Liver (tissue), 9 donors: Measurements from ENCODE around the gene BARX1. TPM values are rescaled to one million over a fixed set of nuclear protein-coding genes. Genes with fewer than 3 reads are reported as not detected.

Experiments
- DNase-seq: peaks from one replicate; pipeline ENCODE4 v3.0.0-alpha.2; 2017; ENCODE audit warnings: low spot score
- H3K27ac ChIP-seq, 2 donors: one replicate each; pipeline ENCODE4 v1.7.0; 2013; ENCODE audit warnings: inconsistent platforms in 2 of 2, low read length in 2 of 2, control low read depth in 1 of 2, low read depth in 1 of 2, mild to moderate bottlenecking in 1 of 2
- H3K27me3 ChIP-seq, 4 donors: one replicate each; pipeline versions ENCODE4 v1.6.1 to v1.7.0; 2013; ENCODE audit warnings: low read length in 3 of 4, inconsistent platforms in 1 of 4, mild to moderate bottlenecking in 1 of 4, moderate library complexity in 1 of 4; ENCODE audit not compliant: control insufficient read depth in 4 of 4, insufficient read depth in 4 of 4
- H3K36me3 ChIP-seq, 4 donors: one replicate each; pipeline versions ENCODE4 v1.6.1 to v1.7.0; 2013; ENCODE audit warnings: low read length in 3 of 4, mild to moderate bottlenecking in 3 of 4, low read depth in 1 of 4, moderate library complexity in 1 of 4; ENCODE audit not compliant: control insufficient read depth in 4 of 4, insufficient read depth in 3 of 4
- H3K4me1 ChIP-seq, 4 donors: one replicate each; pipeline versions ENCODE4 v1.6.1 to v1.7.0; 2013; ENCODE audit warnings: low read length in 3 of 4, mild to moderate bottlenecking in 3 of 4, moderate library complexity in 1 of 4; ENCODE audit not compliant: control insufficient read depth in 4 of 4, insufficient read depth in 4 of 4
- H3K4me3 ChIP-seq, 3 donors: one replicate each; pipeline versions ENCODE4 v1.6.1 to v1.7.0; 2013; ENCODE audit warnings: low read length in 3 of 3, control low read depth in 1 of 3, low read depth in 1 of 3, mild to moderate bottlenecking in 1 of 3
- H3K9ac ChIP-seq, 2 donors: one replicate each; pipeline ENCODE4 v1.7.0; 2013; ENCODE audit warnings: low read length in 2 of 2, mild to moderate bottlenecking in 2 of 2, moderate library complexity in 2 of 2, control low read depth in 1 of 2, low read depth in 1 of 2
- H3K9me3 ChIP-seq, 4 donors: one replicate each; pipeline versions ENCODE4 v1.6.1 to v1.7.0; 2013; ENCODE audit warnings: low read length in 3 of 4; ENCODE audit not compliant: control insufficient read depth in 4 of 4
- CTCF ChIP-seq: fragments of 150-350 bp; IDR thresholded peaks from 2 replicates; pipeline ENCODE4 v1.5.1; 2017; ENCODE audit warnings: improper control_type of control experiment, low read depth, low read length; ENCODE audit not compliant: missing input control
- FOXA1 ChIP-seq: IDR thresholded peaks from 2 replicates; pipeline ENCODE4 v1.6.1; 2016; ENCODE audit warnings: antibody characterized with exemption
- FOXA2 ChIP-seq: IDR thresholded peaks from 2 replicates; pipeline ENCODE4 v1.6.1; 2016; ENCODE audit warnings: antibody characterized with exemption
- GABPA ChIP-seq, 2 donors: IDR thresholded peaks in 1 of 2; conservative IDR thresholded peaks in 1 of 2; 2 replicates each; pipeline ENCODE4 v1.6.1; 2016; ENCODE audit warnings: antibody characterized with exemption in 2 of 2, mild to moderate bottlenecking in 1 of 2, moderate library complexity in 1 of 2
- HNF4A ChIP-seq, 2 donors: conservative IDR thresholded peaks; 2 replicates each; pipeline ENCODE4 v1.6.1; 2016; ENCODE audit warnings: antibody characterized with exemption in 2 of 2, mild to moderate bottlenecking in 2 of 2
- HNF4G ChIP-seq: IDR thresholded peaks from 2 replicates; pipeline ENCODE4 v1.6.1; 2016; ENCODE audit warnings: antibody characterized with exemption
- JUND ChIP-seq, 2 donors: IDR thresholded peaks; 2 replicates each; pipeline ENCODE4 v1.6.1; 2016; ENCODE audit warnings: antibody characterized with exemption in 2 of 2
- MAX ChIP-seq: IDR thresholded peaks from 2 replicates; pipeline ENCODE4 v1.6.1; 2016; ENCODE audit warnings: antibody characterized with exemption
- NR2F2 ChIP-seq: IDR thresholded peaks from 2 replicates; pipeline ENCODE4 v1.6.1; 2016; ENCODE audit warnings: antibody characterized with exemption
- RAD21 ChIP-seq, 2 donors: IDR thresholded peaks; 2 replicates each; pipeline ENCODE4 v1.6.1; 2016; ENCODE audit warnings: antibody characterized with exemption in 2 of 2, mild to moderate bottlenecking in 2 of 2
- REST ChIP-seq: IDR thresholded peaks from 2 replicates; pipeline ENCODE4 v1.6.1; 2016; ENCODE audit warnings: antibody characterized with exemption, mild to moderate bottlenecking
- SP1 ChIP-seq: IDR thresholded peaks from 2 replicates; pipeline ENCODE4 v1.6.1; 2018; ENCODE audit warnings: antibody characterized with exemption, mild to moderate bottlenecking
- TAF1 ChIP-seq: conservative IDR thresholded peaks from 2 replicates; pipeline ENCODE4 v1.6.1; 2016; ENCODE audit warnings: antibody characterized with exemption, mild to moderate bottlenecking
- YY1 ChIP-seq: IDR thresholded peaks from 2 replicates; pipeline ENCODE4 v1.6.1; 2016; ENCODE audit warnings: antibody characterized with exemption, mild to moderate bottlenecking
- WGBS: extraction: QIAGEN DNeasy Blood & Tissue Kit; methylation state at CpG from one replicate; pipeline ENCODE4 v1.1.7; 2013; 5-methylcytosine and 5-hydroxymethylcytosine counted together
- polyA plus RNA-seq, 2 donors: library from polyadenylated mRNA; stranded (reverse) in 1 of 2; unstranded in 1 of 2; fragments of 200-250 nt in 1 of 2; fragments of >200 nt in 1 of 2; fragmentation: Nextera tagmentation in 1 of 2; extraction: Ambion mirVana in 1 of 2; gene quantifications; one replicate each; pipeline versions ENCODE4 v1.2.1 to v1.2.3, GENCODE V29; 2013 to 2015
- total RNA-seq, 2 donors: library from RNA; depleted of rRNA; stranded (reverse); fragments of >200 nt; gene quantifications; one replicate each; pipeline ENCODE4 v1.2.3, GENCODE V29; 2014
- donor health status: healthy.
- donor health status: healthy.
- donor health status: healthy.
- donor health status: healthy.
- donor health status: healthy.

BARX1 gene
- total and polyA plus RNA-seq, 4 donors = not detected

- H3K4me3 ChIP-seq = no peak overlapping the region
- no peaks in the 10 kb centered on the region for H3K9me3 ChIP-seq
- 93% methylated on average over 13 of the region's 13 CpGs for WGBS
- no peak overlapping the region for H3K9ac ChIP-seq
- peaks cover 0 to 6% (median 0%) of the 10 kb centered on the region in 4 donors for H3K4me1 ChIP-seq
- TF ChIP-seq SP1 (no peak), YY1 (no peak), FOXA2 (no peak), FOXA1 (no peak), CTCF (no peak), RAD21 (IDR thresholded peaks at IDR 0.05) (no peak), TAF1 (no peak), MAX (no peak), GABPA (IDR thresholded peaks at IDR 0.05 in 1 of 2, conservative IDR thresholded peaks at IDR 0.05 in 1 of 2) (no peak)
- no peaks in the 10 kb centered on the region for H3K36me3 ChIP-seq
- DNase-seq = no peak
- no peak overlapping the region for H3K27ac ChIP-seq
- H3K27me3 ChIP-seq = no peaks in the 10 kb centered on the region
Observed at GRCh38 chr9:93967020-93967803, 12.1 kb upstream of the BARX1 start.

GRCh38 chr9:93965830-93966577 is 10.8 kb upstream of the BARX1 start:
- 76% methylated on average over 11 of the region's 11 CpGs for WGBS
- peaks cover 0 to 6% (median 0%) of the 10 kb centered on the region in 4 donors for H3K4me1 ChIP-seq

More at GRCh38 chr9:93965830-93966577, 10.8 kb upstream of the BARX1 start:
- H3K4me3 ChIP-seq = no peak overlapping the region
- no peak overlapping the region for H3K9ac ChIP-seq
- peaks cover 0 to 5% (median 2%) of the 10 kb centered on the region in 4 donors for H3K27me3 ChIP-seq
- no peak for DNase-seq
- H3K9me3 ChIP-seq = no peaks in the 10 kb centered on the region
- H3K27ac ChIP-seq = no peak overlapping the region
- H3K36me3 ChIP-seq = no peaks in the 10 kb centered on the region
- TF ChIP-seq RAD21 (IDR thresholded peaks at IDR 0.05) (peak; percentile 20), GABPA (IDR thresholded peaks at IDR 0.05 in 1 of 2, conservative IDR thresholded peaks at IDR 0.05 in 1 of 2) (no peak), TAF1 (no peak), HNF4G (no peak), REST (no peak), HNF4A (conservative IDR thresholded peaks at IDR 0.05) (no peak), CTCF (peak; percentile 19), NR2F2 (no peak), FOXA2 (no peak), JUND (IDR thresholded peaks at IDR 0.05) (no peak), MAX (no peak)
